Keratinocyte (primary cell): Measurements from ENCODE around the gene TBC1D16. TPM values are rescaled to one million over a fixed set of nuclear protein-coding genes. Genes with fewer than 3 reads are reported as not detected.

ENCODE experiments used
- DNase-seq: peaks from one replicate; pipeline ENCODE4 v3.0.0-alpha.2; 2011; ENCODE audit warnings: low read depth, missing footprints, low spot score
- FAIRE-seq: peaks from 2 replicates; lab custom pipeline; 2011; peaks lifted over from hg19 to GRCh38; lab: Jason Lieb, UNC
- H2AFZ ChIP-seq: 2 replicates; pipeline ENCODE4 v1.6.0; 2012; ENCODE audit warnings: low read length, control low read depth, inconsistent platforms; ENCODE audit not compliant: control insufficient read depth
- H3K27ac ChIP-seq: 2 replicates; pipeline ENCODE4 v1.5.1; 2011; ENCODE audit warnings: low read length; ENCODE audit not compliant: control insufficient read depth, insufficient read depth
- H3K27me3 ChIP-seq: 3 replicates; pipeline ENCODE4 v1.6.0; 2011; ENCODE audit warnings: low read length; ENCODE audit not compliant: control insufficient read depth, insufficient read depth; ENCODE audit errors: extremely low read depth
- H3K36me3 ChIP-seq, 2 experiments: 2 replicates in 1 of 2; 3 replicates in 1 of 2; pipeline ENCODE4 v1.5.1; 2011; ENCODE audit warnings: low read length in 2 of 2, mild to moderate bottlenecking in 1 of 2; ENCODE audit not compliant: control insufficient read depth in 2 of 2, insufficient read depth in 2 of 2; ENCODE audit errors: extremely low read depth in 1 of 2
- H3K4me1 ChIP-seq: 3 replicates; pipeline ENCODE4 v1.5.1; 2011; ENCODE audit warnings: low read length; ENCODE audit not compliant: control insufficient read depth, insufficient read depth; ENCODE audit errors: extremely low read depth
- H3K4me2 ChIP-seq: 3 replicates; pipeline ENCODE4 v1.6.0; 2011; ENCODE audit warnings: low read depth, low read length; ENCODE audit not compliant: control insufficient read depth, insufficient read depth; ENCODE audit errors: extremely low read depth
- H3K4me3 ChIP-seq, 3 experiments: fragments of 200-600 bp in 1 of 3; sonication (generic) in 1 of 3; 2 replicates in 2 of 3; 3 replicates in 1 of 3; pipeline ENCODE4 v1.5.1; 2011 to 2016; ENCODE audit warnings: low read length in 3 of 3, mild to moderate bottlenecking in 3 of 3, control low read depth in 2 of 3, inconsistent platforms in 1 of 3, low read depth in 1 of 3, mixed read lengths in 1 of 3, mixed run types in 1 of 3, moderate library complexity in 1 of 3; ENCODE audit not compliant: control insufficient read depth in 2 of 3, insufficient read depth in 2 of 3; ENCODE audit errors: extremely low read depth in 1 of 3
- H3K79me2 ChIP-seq: 2 replicates; pipeline ENCODE4 v1.6.0; 2012; ENCODE audit warnings: low read length; ENCODE audit not compliant: control insufficient read depth, insufficient read depth
- H3K9ac ChIP-seq: 3 replicates; pipeline ENCODE4 v1.6.0; 2011; ENCODE audit warnings: low read length; ENCODE audit not compliant: control insufficient read depth, insufficient read depth; ENCODE audit errors: extremely low read depth
- H3K9me1 ChIP-seq: 3 replicates; pipeline ENCODE4 v1.6.0; 2011; ENCODE audit warnings: low read length; ENCODE audit not compliant: control insufficient read depth, insufficient read depth; ENCODE audit errors: extremely low read depth
- H3K9me3 ChIP-seq: 2 replicates; pipeline ENCODE4 v1.5.1; 2012; ENCODE audit warnings: low read depth, low read length; ENCODE audit not compliant: control insufficient read depth
- H4K20me1 ChIP-seq: 3 replicates; pipeline ENCODE4 v1.6.0; 2011; ENCODE audit warnings: low read length; ENCODE audit not compliant: control insufficient read depth, insufficient read depth; ENCODE audit errors: extremely low read depth
- EZH2 ChIP-seq: IDR thresholded peaks from one replicate; pipeline ENCODE4 v1.6.1; 2012; ENCODE audit warnings: inconsistent platforms, mild to moderate bottlenecking, low read length, moderate library complexity
- dilution Hi-C: fragments of 300-500 bp; cut with MboI; formaldehyde crosslinking; loops from one replicate; pipeline ENCODE4 v1.7.0; 2020; ENCODE audit warnings: low sequenced_read_pairs; ENCODE audit not compliant: extremely low pct_ligation_motif_present
- polyA plus RNA-seq, 5 experiments: library from polyadenylated mRNA; depleted of rRNA in 3 of 5; stranded (reverse) in 3 of 5; stranded (forward) in 1 of 5; unstranded in 1 of 5; fragments of >200 nt; gene quantifications; 1 replicate in 1 of 5; 2 replicates in 3 of 5; 3 replicates in 1 of 5; pipeline versions ENCODE4 v1.2.1 to v1.2.3, GENCODE V29; 2011 to 2012; ENCODE audit warnings: missing spikeins in 2 of 5, low read depth in 1 of 5, low replicate concordance in 1 of 5
- TF ChIP-seq, protein P1 (sequence below), 3 experiments: IDR thresholded peaks in 1 of 3; conservative IDR thresholded peaks in 1 of 3; optimal IDR thresholded peaks in 1 of 3; 2 replicates in 2 of 3; 3 replicates in 1 of 3; pipeline versions ENCODE3 to v1.5.1; 2011; ENCODE audit warnings: low read length in 3 of 3, mild to moderate bottlenecking in 3 of 3, moderate library complexity in 2 of 3, control low read depth in 1 of 3, inconsistent platforms in 1 of 3; ENCODE audit not compliant: insufficient read depth in 2 of 3; ENCODE audit errors: extremely low read depth in 1 of 3

Gene TBC1D16
- polyA plus RNA-seq, 1 donor (not counting 4 experiments of a cell fraction or from before 2014, with no cell fraction given) = 8.6 TPM

DNA sequence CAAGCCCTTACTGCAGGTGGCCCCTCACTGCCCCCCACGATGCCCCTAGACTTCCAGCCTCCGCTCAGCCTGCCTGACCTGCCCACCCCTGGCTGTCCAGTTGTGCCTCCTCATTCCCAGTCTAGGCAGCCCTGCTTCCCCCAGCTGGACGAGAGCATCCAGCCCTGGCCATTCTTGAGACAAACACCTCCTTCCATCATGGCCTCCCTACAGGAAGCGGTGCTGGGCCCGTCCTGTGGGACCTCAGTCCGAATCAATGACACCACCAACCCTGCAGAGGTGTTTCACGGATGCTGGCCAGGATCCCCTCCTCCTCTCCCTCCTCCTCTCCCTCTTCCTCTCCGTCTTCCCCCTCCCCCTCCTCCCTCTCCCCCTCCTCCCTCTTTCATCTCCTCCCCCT, 29.0 kb upstream of the TBC1D16 start:
- Histone ChIP-seq H2AFZ (no peak overlapping the region), H3K79me2 (no peaks in the 10 kb centered on the region), H3K9me3 (no peaks in the 10 kb centered on the region), H3K27me3 (peaks cover 14% of the 10 kb centered on the region), H3K9ac (no peak overlapping the region), H4K20me1 (no peaks in the 10 kb centered on the region), H3K27ac (no peak overlapping the region), H3K4me1 (no peaks in the 10 kb centered on the region), H3K36me3 (no peaks in the 10 kb centered on the region), H3K4me2 (no peak overlapping the region), H3K4me3 (no peak overlapping the region), H3K9me1 (no peaks in the 10 kb centered on the region)
- dilution Hi-C loops = no loop called here
- no peak for FAIRE-seq
- no peak for DNase-seq
- no peak for TF ChIP-seq EZH2
- TF ChIP-seq, protein P1, sequence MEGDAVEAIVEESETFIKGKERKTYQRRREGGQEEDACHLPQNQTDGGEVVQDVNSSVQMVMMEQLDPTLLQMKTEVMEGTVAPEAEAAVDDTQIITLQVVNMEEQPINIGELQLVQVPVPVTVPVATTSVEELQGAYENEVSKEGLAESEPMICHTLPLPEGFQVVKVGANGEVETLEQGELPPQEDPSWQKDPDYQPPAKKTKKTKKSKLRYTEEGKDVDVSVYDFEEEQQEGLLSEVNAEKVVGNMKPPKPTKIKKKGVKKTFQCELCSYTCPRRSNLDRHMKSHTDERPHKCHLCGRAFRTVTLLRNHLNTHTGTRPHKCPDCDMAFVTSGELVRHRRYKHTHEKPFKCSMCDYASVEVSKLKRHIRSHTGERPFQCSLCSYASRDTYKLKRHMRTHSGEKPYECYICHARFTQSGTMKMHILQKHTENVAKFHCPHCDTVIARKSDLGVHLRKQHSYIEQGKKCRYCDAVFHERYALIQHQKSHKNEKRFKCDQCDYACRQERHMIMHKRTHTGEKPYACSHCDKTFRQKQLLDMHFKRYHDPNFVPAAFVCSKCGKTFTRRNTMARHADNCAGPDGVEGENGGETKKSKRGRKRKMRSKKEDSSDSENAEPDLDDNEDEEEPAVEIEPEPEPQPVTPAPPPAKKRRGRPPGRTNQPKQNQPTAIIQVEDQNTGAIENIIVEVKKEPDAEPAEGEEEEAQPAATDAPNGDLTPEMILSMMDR (optimal IDR thresholded peaks at IDR 0.05 in 1 of 3, IDR thresholded peaks at IDR 0.05 in 1 of 3, conservative IDR thresholded peaks at IDR 0.05 in 1 of 3; ENCODE audit: extremely low read depth in 1 of 3, insufficient read depth in 2 of 3, low read length in 3 of 3) = no peak

DNA sequence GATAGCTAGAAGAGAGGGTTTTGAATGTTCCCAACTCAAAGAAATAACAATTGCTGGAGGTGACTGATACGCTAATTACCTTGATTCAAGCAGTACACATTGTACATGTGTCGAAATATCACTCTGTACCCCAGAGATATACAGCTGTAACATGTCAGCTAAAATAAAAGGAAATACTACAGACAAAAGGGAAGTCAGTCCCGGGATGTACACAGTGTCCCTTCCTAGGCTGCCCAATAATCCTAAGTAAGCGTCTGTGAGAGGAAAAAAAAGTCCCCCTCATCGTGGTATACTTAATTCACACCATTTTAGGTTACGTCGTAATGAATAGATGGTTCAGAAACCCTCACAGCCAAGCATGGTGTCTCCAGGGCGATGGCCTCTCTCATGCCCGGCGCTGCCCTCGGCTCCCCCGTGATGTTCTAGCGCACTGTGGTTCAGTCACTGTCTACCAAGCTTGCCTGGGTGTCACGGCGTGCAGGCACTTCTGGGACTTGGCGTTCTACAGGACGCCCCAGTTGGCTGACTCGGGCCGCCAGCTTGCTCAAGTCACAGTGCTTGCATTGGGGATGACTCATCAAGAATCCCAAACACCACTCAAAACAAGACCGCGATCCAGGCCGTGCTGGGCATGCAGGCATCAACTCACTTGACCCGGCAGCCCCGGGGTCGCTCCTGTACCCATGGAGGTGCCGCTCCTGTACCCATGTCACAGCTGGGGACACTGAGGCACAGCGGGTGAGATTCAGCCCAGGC, 28.3 kb upstream of the TBC1D16 start:
- no peak for DNase-seq
- no peak overlapping the region for H3K9ac ChIP-seq
- no peaks in the 10 kb centered on the region for H3K4me1 ChIP-seq
- no peak for TF ChIP-seq EZH2
- TF ChIP-seq, protein P1 (optimal IDR thresholded peaks at IDR 0.05 in 1 of 3, IDR thresholded peaks at IDR 0.05 in 1 of 3, conservative IDR thresholded peaks at IDR 0.05 in 1 of 3; ENCODE audit: extremely low read depth in 1 of 3, insufficient read depth in 2 of 3, low read length in 3 of 3) = no peak
- H3K9me3 ChIP-seq = no peaks in the 10 kb centered on the region
- H3K79me2 ChIP-seq = no peaks in the 10 kb centered on the region
- no peak overlapping the region for H2AFZ ChIP-seq
- H3K36me3 ChIP-seq = no peaks in the 10 kb centered on the region
- H3K4me3 ChIP-seq = no peak overlapping the region
- H3K9me1 ChIP-seq = no peaks in the 10 kb centered on the region
- no peaks in the 10 kb centered on the region for H4K20me1 ChIP-seq
- peaks cover 14% of the 10 kb centered on the region for H3K27me3 ChIP-seq
- no peak overlapping the region for H3K27ac ChIP-seq
- H3K4me2 ChIP-seq = no peak overlapping the region
- no peak for FAIRE-seq
- dilution Hi-C loops = no loop called here
